ENCODE measurements around the gene REXO1.
A peak's percentile ranks its signal among the peaks of the same experiment; 100 is the strongest.
"Not testable (repeated sequence)": the region's sequence is repeated elsewhere in the genome, so short reads cannot be mapped to it uniquely, and the experiment has no call there.

REXO1 gene

DNA sequence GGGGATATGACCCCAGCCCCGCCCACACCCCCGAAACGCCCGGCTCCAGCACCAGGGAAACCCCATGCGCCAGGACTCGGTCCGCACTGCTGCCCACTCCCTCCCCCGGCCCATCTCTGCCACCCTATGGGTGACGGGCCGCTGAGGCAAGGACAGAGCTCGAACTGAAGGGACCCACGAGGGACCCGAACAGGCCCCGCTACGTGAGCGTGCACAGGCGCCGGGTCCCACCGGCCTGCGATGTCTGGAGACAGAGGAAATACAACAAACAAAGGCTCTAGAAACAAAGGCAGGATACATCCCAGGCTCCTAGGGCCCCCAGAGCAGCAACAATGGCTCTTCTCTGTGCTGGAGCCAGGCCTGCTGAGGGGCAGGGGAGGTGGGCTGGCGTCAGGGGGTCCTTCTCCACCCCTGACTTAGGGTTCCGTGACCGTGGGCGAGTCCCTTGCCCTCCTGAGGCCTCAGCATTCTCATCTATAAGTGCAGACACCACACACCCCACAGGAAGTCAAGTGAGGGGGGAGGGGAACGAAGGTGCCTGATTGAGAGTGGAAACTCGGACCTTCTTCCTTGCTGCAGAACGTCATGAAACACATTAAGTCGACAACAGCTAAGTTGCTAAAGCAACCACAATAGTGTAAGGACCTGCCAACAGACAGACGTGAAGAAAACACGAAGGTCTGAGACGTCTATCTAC, 34.0 kb upstream of the REXO1 start:
- in situ Hi-C loops (cut with MboI; ENCODE audit: low sequenced_read_pairs) = no loop called here
- Histone ChIP-seq H3K9me3 (no peaks in the 10 kb centered on the region), H3K4me1 (peaks cover 7% of the 10 kb centered on the region), H3K27me3 (ENCODE audit: low read depth) (no peaks in the 10 kb centered on the region), H3K36me3 (replicated peaks) (no peaks in the 10 kb centered on the region), H3K4me3 (no peak overlapping the region)
- no peak for DNase-seq (ENCODE audit: low spot score in 2 of 2)

DNA sequence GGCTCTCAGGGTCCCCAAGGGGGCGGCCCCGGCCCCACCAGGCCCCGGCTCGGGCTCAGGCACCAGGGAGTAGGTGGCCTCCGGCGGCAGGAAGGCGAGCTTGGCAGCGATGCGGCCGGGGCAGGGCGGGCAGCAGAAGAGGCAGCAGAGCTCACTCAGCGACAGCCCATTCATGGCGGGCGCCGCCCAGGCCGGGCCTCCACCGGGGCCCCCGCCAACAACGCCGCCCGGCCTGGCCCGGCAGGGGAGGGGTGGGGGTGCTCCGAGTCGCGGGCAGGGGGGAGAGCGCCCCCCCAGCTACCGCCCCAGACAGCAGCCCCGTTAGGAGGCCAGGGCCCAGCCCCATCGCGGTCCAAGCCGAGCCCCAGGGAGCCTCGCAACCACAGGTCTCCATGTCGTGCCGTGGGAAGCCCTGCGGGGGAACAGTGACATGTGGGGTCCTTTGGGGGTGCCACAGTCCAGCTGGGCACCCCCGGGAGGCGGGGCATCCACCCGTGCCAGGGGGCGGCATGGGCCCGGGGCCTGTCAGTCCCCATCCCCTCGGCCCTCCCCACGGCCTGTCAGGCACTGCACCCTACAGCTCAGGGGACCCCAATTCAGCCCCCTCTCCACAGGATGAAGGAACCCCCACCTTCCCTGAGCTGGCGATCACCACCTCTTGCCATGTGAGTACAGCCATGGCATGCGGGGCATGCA, 33.3 kb upstream of the REXO1 start:
- in situ Hi-C loops (cut with MboI; ENCODE audit: low sequenced_read_pairs); H3K36me3 ChIP-seq (replicated peaks); H3K4me1 ChIP-seq; DNase-seq (ENCODE audit: low spot score in 2 of 2); H3K9me3 ChIP-seq; H3K4me3 ChIP-seq; H3K27me3 ChIP-seq (ENCODE audit: low read depth): not testable (repeated sequence)

- H3K36me3 ChIP-seq (replicated peaks) = no peaks in the 10 kb centered on the region
- no peaks in the 10 kb centered on the region for H3K27me3 ChIP-seq (ENCODE audit: low read depth)
- H3K9me3 ChIP-seq = no peaks in the 10 kb centered on the region
- no peak overlapping the region for H3K4me3 ChIP-seq
- H3K4me1 ChIP-seq = peaks cover 12% of the 10 kb centered on the region
- no peak for DNase-seq (ENCODE audit: low spot score in 2 of 2)
- in situ Hi-C loops (cut with MboI; ENCODE audit: low sequenced_read_pairs) = no loop called here
These were observed 32.5 kb upstream of the REXO1 start for GRCh38 chr19:1880611-1881392.

- H3K36me3 ChIP-seq (replicated peaks); DNase-seq (ENCODE audit: low spot score in 2 of 2); H3K27me3 ChIP-seq (ENCODE audit: low read depth); H3K9me3 ChIP-seq; H3K4me3 ChIP-seq; in situ Hi-C loops (cut with MboI; ENCODE audit: low sequenced_read_pairs): not testable (repeated sequence)
- H3K4me1 ChIP-seq = peaks cover 12% of the 10 kb centered on the region
These were observed 31.7 kb upstream of the REXO1 start for GRCh38 chr19:1879982-1880381.

DNA sequence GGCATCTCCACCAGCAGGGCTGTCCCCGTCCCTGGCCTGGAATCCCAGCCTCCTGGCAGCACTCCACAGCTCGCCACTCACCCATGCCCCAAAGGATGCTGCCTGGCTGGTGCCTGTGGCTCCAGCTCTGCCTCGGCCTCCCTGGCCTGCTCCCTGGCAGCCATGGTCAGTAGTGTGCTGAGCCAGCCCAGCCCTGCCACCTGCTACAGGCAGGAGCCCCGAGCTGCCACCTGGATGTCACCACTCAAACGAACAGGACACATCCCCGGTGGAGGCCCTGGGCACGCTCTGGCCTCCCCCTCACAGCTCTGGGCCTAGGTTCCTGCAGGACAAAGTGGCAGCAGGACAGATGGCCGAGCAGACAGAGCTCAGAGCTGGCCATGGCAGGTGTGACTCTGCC, 30.3 kb upstream of the REXO1 start:
- in situ Hi-C loops (cut with MboI; ENCODE audit: low sequenced_read_pairs) = not testable (repeated sequence)
- H3K4me1 ChIP-seq = peaks cover 14% of the 10 kb centered on the region

GRCh38 chr19:1877280-1877660, 29.0 kb upstream of the REXO1 start:
- H3K27me3 ChIP-seq (ENCODE audit: low read depth); H3K9me3 ChIP-seq; H3K36me3 ChIP-seq (replicated peaks); H3K4me3 ChIP-seq; DNase-seq (ENCODE audit: low spot score in 2 of 2); in situ Hi-C loops (cut with MboI; ENCODE audit: low sequenced_read_pairs): not testable (repeated sequence)
- peaks cover 16% of the 10 kb centered on the region for H3K4me1 ChIP-seq

More for the DNA sequence above, 30.3 kb upstream of the REXO1 start:
- H3K9me3 ChIP-seq; DNase-seq (ENCODE audit: low spot score in 2 of 2); H3K36me3 ChIP-seq (replicated peaks); H3K4me3 ChIP-seq; H3K27me3 ChIP-seq (ENCODE audit: low read depth): not testable (repeated sequence)

- DNase-seq (ENCODE audit: low spot score in 2 of 2); in situ Hi-C loops (cut with MboI; ENCODE audit: low sequenced_read_pairs): not testable (repeated sequence)
- peaks cover 16% of the 10 kb centered on the region for H3K4me1 ChIP-seq
These were observed 28.4 kb upstream of the REXO1 start for GRCh38 chr19:1876496-1877279.

DNA sequence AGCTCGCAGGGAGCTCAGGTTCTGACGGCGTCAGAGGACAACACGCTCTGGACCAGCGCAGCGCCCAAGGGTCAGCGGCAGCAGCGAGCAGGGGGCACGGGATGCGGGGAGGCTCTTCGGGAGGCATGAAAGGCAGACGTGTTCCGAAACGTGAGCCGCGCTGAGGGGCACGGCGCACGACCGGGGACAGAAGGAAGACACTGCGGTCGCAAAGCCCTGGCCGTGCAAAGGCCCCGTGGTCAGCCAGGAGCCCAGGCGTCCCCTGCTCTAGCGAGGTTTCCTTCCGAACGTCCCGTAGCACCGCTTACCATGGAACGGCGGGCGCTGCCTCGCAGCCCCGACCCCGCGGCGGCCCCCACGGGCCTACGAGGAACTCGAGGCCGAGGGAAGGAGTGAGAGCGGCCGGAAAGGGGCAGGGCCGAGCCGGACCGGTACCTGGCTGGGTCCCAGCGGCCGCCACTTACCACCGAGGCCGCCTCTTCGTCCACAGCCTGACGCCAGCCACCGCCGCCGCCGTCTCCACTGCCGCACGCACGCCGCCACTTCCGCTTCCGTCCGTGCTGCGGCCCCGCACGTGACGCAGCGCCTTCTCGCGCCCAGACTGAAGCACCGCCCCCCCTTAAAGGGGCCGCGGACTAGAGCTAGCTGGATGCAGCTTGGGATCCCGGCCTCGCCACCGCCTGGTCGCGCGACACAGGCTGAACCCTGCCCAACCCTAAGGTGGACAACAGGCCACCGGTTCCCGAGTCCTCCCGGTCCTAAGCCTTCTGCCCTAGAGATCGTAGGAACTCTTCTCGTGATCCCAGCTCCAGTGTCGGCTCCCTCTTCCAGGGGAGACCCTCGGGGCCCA, 27.6 kb upstream of the REXO1 start:
- Histone ChIP-seq H3K9me3 (no peaks in the 10 kb centered on the region), H3K36me3 (replicated peaks) (peaks cover 9% of the 10 kb centered on the region), H3K4me3 (peak overlapping the region; percentile 95), H3K27me3 (ENCODE audit: low read depth) (no peaks in the 10 kb centered on the region), H3K4me1 (peaks cover 16% of the 10 kb centered on the region)
- in situ Hi-C loops (cut with MboI; ENCODE audit: low sequenced_read_pairs) = no loop called here
- peak; percentile 86 to 94 for DNase-seq (ENCODE audit: low spot score in 2 of 2)

More at GRCh38 chr19:1876496-1877279, 28.4 kb upstream of the REXO1 start:
- H3K27me3 ChIP-seq (ENCODE audit: low read depth); H3K36me3 ChIP-seq (replicated peaks); H3K9me3 ChIP-seq: not testable (repeated sequence)
- H3K4me3 ChIP-seq = peak overlapping the region; percentile 95

- in situ Hi-C loops (cut with MboI; ENCODE audit: low sequenced_read_pairs); DNase-seq (ENCODE audit: low spot score in 2 of 2): not testable (repeated sequence)
These were observed 27.0 kb upstream of the REXO1 start for GRCh38 chr19:1875265-1875645.

DNA sequence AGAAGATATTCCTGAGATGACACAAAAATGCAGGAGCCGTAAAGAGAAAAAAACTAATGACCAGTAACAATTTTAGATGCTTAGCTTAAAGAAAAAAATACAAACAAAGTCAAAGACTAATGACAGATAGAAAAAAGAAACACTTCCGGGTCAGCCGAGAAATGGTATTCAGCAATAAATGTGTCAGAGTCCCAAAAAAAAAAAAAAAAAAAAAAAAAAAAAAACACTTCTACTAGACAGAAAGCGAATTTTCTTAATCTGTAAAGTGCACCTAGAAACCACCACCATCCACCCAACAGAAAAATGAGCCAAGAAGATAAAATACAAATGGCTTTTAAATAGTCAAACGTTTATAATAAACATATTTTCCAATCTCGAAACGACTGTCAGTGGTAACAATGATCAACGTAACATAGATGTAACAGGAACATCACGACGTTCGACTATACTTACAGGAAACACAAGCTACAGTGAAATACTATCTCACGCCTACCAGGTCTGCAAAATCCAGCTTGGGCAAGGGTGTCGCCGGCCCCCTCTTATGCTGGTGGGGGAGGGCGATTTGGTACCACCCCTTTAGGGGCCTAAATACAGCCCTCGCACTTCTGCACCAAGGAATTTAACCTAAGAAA, 26.4 kb upstream of the REXO1 start:
- in situ Hi-C loops (cut with MboI; ENCODE audit: low sequenced_read_pairs) = no loop called here
- peaks cover 16% of the 10 kb centered on the region for H3K4me1 ChIP-seq
- peak in 1 of 2 experiments; percentile 46 for DNase-seq (ENCODE audit: low spot score in 2 of 2)

More at GRCh38 chr19:1875265-1875645, 27.0 kb upstream of the REXO1 start:
- Histone ChIP-seq H3K4me3 (peak overlapping the region; percentile 95), H3K4me1 (peaks cover 16% of the 10 kb centered on the region)
- not testable (repeated sequence) for H3K36me3 ChIP-seq (replicated peaks); H3K9me3 ChIP-seq; H3K27me3 ChIP-seq (ENCODE audit: low read depth)

GRCh38 chr19:1873524-1874473, 25.5 kb upstream of the REXO1 start:
- DNase-seq (ENCODE audit: low spot score in 2 of 2) = peak in 1 of 2 experiments; percentile 50
- Histone ChIP-seq H3K4me3 (peak overlapping the region; percentile 95), H3K27me3 (ENCODE audit: low read depth) (no peaks in the 10 kb centered on the region), H3K36me3 (replicated peaks) (peaks cover 9% of the 10 kb centered on the region), H3K9me3 (no peaks in the 10 kb centered on the region), H3K4me1 (peaks cover 16% of the 10 kb centered on the region)
- in situ Hi-C loops (cut with MboI; ENCODE audit: low sequenced_read_pairs) = no loop called here

More for the DNA sequence above, 26.4 kb upstream of the REXO1 start:
- H3K4me3 ChIP-seq = peak overlapping the region; percentile 95
- no peaks in the 10 kb centered on the region for H3K27me3 ChIP-seq (ENCODE audit: low read depth)
- H3K9me3 ChIP-seq = no peaks in the 10 kb centered on the region
- H3K36me3 ChIP-seq (replicated peaks) = peaks cover 9% of the 10 kb centered on the region

Data from HAP-1 (cell line).